ENCODE data around the gene SH2D2A.

Gene SH2D2A

DNA sequence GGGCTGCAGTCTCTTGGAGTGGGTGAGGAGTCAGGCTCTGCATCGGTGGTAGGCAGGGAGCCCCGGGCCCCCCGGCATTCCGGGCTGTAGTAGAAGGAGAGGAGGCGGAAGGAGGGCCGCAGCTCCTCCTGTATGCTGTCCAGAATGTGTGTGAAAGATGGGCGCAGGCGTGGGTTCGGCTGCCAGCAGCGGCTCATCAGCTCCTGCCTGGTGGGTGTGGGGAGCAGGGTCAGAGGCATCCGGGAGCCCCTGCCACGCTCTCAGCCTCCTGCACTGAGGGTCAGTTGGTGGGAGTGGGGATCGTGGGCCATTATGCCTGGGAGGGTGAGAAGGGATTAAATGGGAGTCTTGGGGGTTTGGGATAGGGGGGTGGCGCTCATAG, 24.2 kb upstream of the SH2D2A start:
- H3K9ac ChIP-seq (ENCODE audit: low read length): no peak overlapping the region
- no peaks in the 10 kb centered on the region for H3K9me2 ChIP-seq (replicated peaks; ENCODE audit: insufficient read depth, low read length)
- no peak for TF ChIP-seq EZH2phosphoT487 (conservative IDR thresholded peaks at IDR 0.05; ENCODE audit: low read length)
- TF ChIP-seq, protein P1, sequence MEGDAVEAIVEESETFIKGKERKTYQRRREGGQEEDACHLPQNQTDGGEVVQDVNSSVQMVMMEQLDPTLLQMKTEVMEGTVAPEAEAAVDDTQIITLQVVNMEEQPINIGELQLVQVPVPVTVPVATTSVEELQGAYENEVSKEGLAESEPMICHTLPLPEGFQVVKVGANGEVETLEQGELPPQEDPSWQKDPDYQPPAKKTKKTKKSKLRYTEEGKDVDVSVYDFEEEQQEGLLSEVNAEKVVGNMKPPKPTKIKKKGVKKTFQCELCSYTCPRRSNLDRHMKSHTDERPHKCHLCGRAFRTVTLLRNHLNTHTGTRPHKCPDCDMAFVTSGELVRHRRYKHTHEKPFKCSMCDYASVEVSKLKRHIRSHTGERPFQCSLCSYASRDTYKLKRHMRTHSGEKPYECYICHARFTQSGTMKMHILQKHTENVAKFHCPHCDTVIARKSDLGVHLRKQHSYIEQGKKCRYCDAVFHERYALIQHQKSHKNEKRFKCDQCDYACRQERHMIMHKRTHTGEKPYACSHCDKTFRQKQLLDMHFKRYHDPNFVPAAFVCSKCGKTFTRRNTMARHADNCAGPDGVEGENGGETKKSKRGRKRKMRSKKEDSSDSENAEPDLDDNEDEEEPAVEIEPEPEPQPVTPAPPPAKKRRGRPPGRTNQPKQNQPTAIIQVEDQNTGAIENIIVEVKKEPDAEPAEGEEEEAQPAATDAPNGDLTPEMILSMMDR (IDR thresholded peaks at IDR 0.05; ENCODE audit: insufficient read depth, low read length, poor library complexity, severe bottlenecking): no peak

DNA sequence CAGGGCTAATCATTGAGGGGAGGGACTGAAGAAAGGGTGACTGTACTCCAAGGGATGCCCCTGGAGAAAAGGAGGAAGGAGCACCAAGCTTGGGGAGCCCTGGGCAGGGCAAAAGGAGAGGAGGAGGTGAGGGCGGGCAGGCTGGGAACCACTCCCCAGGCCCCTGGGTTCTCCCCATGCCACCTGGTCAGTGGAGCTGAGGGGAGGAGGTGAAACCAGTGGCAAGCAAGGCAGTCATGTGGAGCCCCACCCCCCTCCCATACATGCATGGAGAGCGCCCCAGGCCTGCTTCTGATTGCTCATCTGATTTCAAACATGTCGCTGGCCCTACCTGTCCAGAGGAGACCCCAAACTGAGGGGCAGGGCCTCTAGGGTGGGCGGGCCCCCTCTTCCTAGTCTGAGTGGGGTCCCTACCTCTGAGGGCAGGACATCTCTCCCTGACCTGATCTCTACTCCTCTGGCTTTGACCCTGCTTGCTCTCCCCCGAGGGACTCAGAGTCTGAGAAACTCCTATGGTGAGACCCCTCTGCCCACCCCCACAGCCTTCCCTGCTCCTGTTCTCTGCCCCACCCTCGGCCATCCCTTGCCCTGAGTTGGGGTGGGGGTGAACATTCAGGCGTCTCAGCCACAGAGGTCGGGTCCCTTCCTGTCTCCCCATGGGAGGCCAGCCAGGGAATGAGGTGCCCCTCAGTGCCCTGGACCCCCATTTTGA, 23.7 kb upstream of the SH2D2A start:
- Histone ChIP-seq H3K36me3 (ENCODE audit: low read length) (no peaks in the 10 kb centered on the region), H3K27me3 (ENCODE audit: low read length) (no peaks in the 10 kb centered on the region), H3K79me2 (ENCODE audit: insufficient read depth, low read length) (no peaks in the 10 kb centered on the region), H3K27ac (ENCODE audit: low read depth, low read length) (no peak overlapping the region), H3K4me2 (ENCODE audit: low read depth, low read length, poor library complexity, severe bottlenecking) (no peak overlapping the region), H3K9me3 (ENCODE audit: insufficient read depth, low read length) (no peaks in the 10 kb centered on the region), H3F3A (ENCODE audit: insufficient read depth) (no peaks in the 10 kb centered on the region), H3K9me2 (replicated peaks; ENCODE audit: insufficient read depth, low read length) (no peaks in the 10 kb centered on the region), H3K4me3 (ENCODE audit: insufficient read depth, low read length, poor library complexity, severe bottlenecking) (no peak overlapping the region), H3K9ac (ENCODE audit: low read length) (no peak overlapping the region), H4K20me1 (ENCODE audit: low read depth, low read length) (no peaks in the 10 kb centered on the region), H2AFZ (ENCODE audit: low read depth, low read length, severe bottlenecking) (no peak overlapping the region)
- TF ChIP-seq, protein P1 (IDR thresholded peaks at IDR 0.05; ENCODE audit: insufficient read depth, low read length, poor library complexity, severe bottlenecking): no peak
- TF ChIP-seq EZH2phosphoT487 (conservative IDR thresholded peaks at IDR 0.05; ENCODE audit: low read length): no peak

More for the DNA sequence above, 24.2 kb upstream of the SH2D2A start:
- Histone ChIP-seq H3K79me2 (ENCODE audit: insufficient read depth, low read length) (no peaks in the 10 kb centered on the region), H3K27ac (ENCODE audit: low read depth, low read length) (no peak overlapping the region), H2AFZ (ENCODE audit: low read depth, low read length, severe bottlenecking) (no peak overlapping the region), H3F3A (ENCODE audit: insufficient read depth) (no peaks in the 10 kb centered on the region), H3K9me3 (ENCODE audit: insufficient read depth, low read length) (no peaks in the 10 kb centered on the region), H3K36me3 (ENCODE audit: low read length) (no peaks in the 10 kb centered on the region), H3K4me3 (ENCODE audit: insufficient read depth, low read length, poor library complexity, severe bottlenecking) (no peak overlapping the region), H3K4me2 (ENCODE audit: low read depth, low read length, poor library complexity, severe bottlenecking) (no peak overlapping the region), H3K27me3 (ENCODE audit: low read length) (no peaks in the 10 kb centered on the region), H4K20me1 (ENCODE audit: low read depth, low read length) (no peaks in the 10 kb centered on the region)

DNA sequence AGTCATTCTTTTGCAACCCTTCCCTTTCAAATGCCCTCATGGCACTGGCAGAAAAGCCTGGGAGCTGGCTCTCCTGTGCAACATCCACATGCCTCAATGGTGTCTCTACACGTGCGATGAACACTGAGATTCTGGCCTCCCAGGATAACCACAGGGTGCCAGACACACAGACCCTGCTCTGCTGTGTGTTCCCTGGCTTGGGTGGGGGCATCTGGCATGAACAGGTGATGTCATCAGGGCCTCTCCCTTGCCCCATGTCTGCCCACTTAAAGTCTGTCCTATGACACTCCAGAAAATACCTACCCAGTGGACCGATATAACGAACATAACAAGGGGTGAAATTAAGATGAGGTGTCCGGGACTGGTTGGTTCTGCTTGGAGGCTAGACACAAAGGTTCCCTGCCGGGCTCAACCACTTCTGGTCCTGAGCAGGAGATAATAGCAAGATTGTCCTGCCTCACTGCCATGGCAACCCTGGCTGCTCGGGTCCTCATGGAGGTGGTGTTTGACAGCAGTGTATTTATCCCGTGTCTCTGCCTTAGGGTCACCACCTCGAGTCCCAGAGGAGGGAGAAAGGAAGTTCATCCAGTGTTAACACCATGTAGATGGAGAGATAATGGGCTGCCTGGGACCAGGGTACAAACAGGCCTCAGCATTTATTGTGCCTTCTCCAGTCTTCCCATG, 22.9 kb upstream of the SH2D2A start:
- no peak overlapping the region for H2AFZ ChIP-seq (ENCODE audit: low read depth, low read length, severe bottlenecking)
- no peak overlapping the region for H3K27ac ChIP-seq (ENCODE audit: low read depth, low read length)
- H3K9me3 ChIP-seq (ENCODE audit: insufficient read depth, low read length): no peaks in the 10 kb centered on the region
- H3K79me2 ChIP-seq (ENCODE audit: insufficient read depth, low read length): no peaks in the 10 kb centered on the region
- H3K27me3 ChIP-seq (ENCODE audit: low read length): no peaks in the 10 kb centered on the region
- H3K4me2 ChIP-seq (ENCODE audit: low read depth, low read length, poor library complexity, severe bottlenecking): no peak overlapping the region
- no peaks in the 10 kb centered on the region for H3K9me2 ChIP-seq (replicated peaks; ENCODE audit: insufficient read depth, low read length)
- no peaks in the 10 kb centered on the region for H3K36me3 ChIP-seq (ENCODE audit: low read length)
- H3K4me3 ChIP-seq (ENCODE audit: insufficient read depth, low read length, poor library complexity, severe bottlenecking): no peak overlapping the region
- no peaks in the 10 kb centered on the region for H3F3A ChIP-seq (ENCODE audit: insufficient read depth)
- no peaks in the 10 kb centered on the region for H4K20me1 ChIP-seq (ENCODE audit: low read depth, low read length)
- no peak overlapping the region for H3K9ac ChIP-seq (ENCODE audit: low read length)
- no peak for TF ChIP-seq EZH2phosphoT487 (conservative IDR thresholded peaks at IDR 0.05; ENCODE audit: low read length)
- TF ChIP-seq, protein P1 (IDR thresholded peaks at IDR 0.05; ENCODE audit: insufficient read depth, low read length, poor library complexity, severe bottlenecking): no peak

All from SU-DHL-6 (cell line).